ENCODE data around the gene SAA1. TPM values are rescaled to one million over a fixed set of nuclear protein-coding genes. Genes with fewer than 3 reads are reported as not detected.
A peak's percentile ranks its signal among the peaks of the same experiment; 100 is the strongest.

The SAA1 gene
- total RNA-seq, 2 experiments from 2014 or later = not detected

DNA sequence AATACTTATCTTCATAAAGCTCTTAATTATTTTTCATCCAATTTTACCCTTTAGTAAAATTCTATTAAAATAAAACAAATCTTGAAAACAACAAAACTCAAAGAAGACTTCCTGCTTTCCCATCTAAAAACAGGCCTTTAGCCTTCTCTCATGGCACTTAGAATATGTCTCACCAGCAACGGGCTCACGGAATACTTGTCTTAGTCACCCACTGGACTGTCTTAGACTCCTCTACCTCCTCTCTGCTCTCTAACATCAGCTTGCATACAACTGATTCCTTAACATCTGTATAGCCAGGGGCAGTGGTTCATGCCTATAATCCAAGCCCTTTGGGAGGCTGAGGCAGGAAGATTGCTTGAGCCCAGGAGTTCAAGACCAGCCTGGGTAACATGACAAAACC is 42.2 kb downstream of the SAA1 start:
- Histone ChIP-seq H3K4me3 (ENCODE audit: low read depth, low read length, poor library complexity, severe bottlenecking) (no peak overlapping the region), H2AFZ (ENCODE audit: low read length) (no peak overlapping the region), H3K4me1 (ENCODE audit: insufficient read depth, low read length, poor library complexity, severe bottlenecking) (peaks cover 14% of the 10 kb centered on the region), H3K36me3 (ENCODE audit: insufficient read depth, low read length) (peaks cover 95% of the 10 kb centered on the region), H3K27ac (ENCODE audit: low read depth, low read length, poor library complexity, severe bottlenecking) (no peak overlapping the region), H4K20me1 (ENCODE audit: insufficient read depth, low read length) (no peaks in the 10 kb centered on the region), H3K9me2 (ENCODE audit: insufficient read depth, low read length) (no peaks in the 10 kb centered on the region), H3K79me2 (ENCODE audit: insufficient read depth, low read depth, low read length) (peaks cover 3% of the 10 kb centered on the region; the same call in 1 of the 2 replicates), H3K4me2 (ENCODE audit: low read length) (no peak overlapping the region), H3K9me3 (ENCODE audit: low read length) (no peaks in the 10 kb centered on the region)
- intact Hi-C loops (cut with micrococcal nuclease; ENCODE audit: unreplicated experiment) = no loop called here
- ChIA-PET POLR2A (interaction anchor here (0.7 to 3.2 kb wide), 5 partner anchors 8 to 28 kb away, joined by 3 to 14 read pairs (median 4); no protein-coding TSS in a partner anchor), CTCF (ENCODE audit: unreplicated experiment) (no interaction called here)
- no peak for TF ChIP-seq EZH2phosphoT487 (IDR thresholded peaks at IDR 0.05; ENCODE audit: borderline replicate concordance, low read depth, low read length)
- TF ChIP-seq, protein P1, sequence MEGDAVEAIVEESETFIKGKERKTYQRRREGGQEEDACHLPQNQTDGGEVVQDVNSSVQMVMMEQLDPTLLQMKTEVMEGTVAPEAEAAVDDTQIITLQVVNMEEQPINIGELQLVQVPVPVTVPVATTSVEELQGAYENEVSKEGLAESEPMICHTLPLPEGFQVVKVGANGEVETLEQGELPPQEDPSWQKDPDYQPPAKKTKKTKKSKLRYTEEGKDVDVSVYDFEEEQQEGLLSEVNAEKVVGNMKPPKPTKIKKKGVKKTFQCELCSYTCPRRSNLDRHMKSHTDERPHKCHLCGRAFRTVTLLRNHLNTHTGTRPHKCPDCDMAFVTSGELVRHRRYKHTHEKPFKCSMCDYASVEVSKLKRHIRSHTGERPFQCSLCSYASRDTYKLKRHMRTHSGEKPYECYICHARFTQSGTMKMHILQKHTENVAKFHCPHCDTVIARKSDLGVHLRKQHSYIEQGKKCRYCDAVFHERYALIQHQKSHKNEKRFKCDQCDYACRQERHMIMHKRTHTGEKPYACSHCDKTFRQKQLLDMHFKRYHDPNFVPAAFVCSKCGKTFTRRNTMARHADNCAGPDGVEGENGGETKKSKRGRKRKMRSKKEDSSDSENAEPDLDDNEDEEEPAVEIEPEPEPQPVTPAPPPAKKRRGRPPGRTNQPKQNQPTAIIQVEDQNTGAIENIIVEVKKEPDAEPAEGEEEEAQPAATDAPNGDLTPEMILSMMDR (conservative IDR thresholded peaks at IDR 0.05; ENCODE audit: low read length) = no peak
- no peak for DNase-seq (ENCODE audit: low spot score)
- BruUV-seq (replicated peaks) = no TSS peak

DNA sequence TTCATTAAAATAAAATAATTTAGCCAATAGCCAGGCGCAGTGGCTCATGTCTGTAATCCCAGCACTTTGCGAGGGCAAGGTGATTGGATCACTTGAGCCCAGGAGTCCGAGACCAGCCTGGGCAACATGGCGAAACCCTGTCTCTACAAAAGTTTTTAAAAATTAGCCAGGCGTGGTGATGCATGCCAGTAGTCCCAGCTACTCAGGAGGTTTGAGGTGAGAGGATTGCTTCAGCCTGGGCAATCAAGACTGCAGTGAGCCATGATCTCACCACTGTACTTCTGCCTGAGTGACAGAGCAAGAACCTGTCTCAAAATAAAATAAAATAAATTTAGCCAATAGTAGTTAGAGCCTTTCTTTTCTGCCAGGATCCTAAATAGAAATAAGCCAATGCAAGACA is 43.6 kb downstream of the SAA1 start:
- ChIA-PET CTCF (ENCODE audit: unreplicated experiment) (no interaction called here), POLR2A (interaction anchor here (1.0 to 3.2 kb wide), 2 partner anchors 11 to 13 kb away, joined by 4 to 14 read pairs; partner anchors contain the start of gene GTF2H1)
- DNase-seq (ENCODE audit: low spot score) = no peak
- Histone ChIP-seq H3K4me2 (ENCODE audit: low read length) (no peak overlapping the region), H3K9me2 (ENCODE audit: insufficient read depth, low read length) (no peaks in the 10 kb centered on the region), H3K9me3 (ENCODE audit: low read length) (no peaks in the 10 kb centered on the region), H3K79me2 (ENCODE audit: insufficient read depth, low read depth, low read length) (peaks cover 3% of the 10 kb centered on the region; the same call in 1 of the 2 replicates), H4K20me1 (ENCODE audit: insufficient read depth, low read length) (no peaks in the 10 kb centered on the region), H2AFZ (ENCODE audit: low read length) (no peak overlapping the region), H3K4me3 (ENCODE audit: low read depth, low read length, poor library complexity, severe bottlenecking) (no peak overlapping the region), H3K36me3 (ENCODE audit: insufficient read depth, low read length) (peaks cover 86% of the 10 kb centered on the region), H3K27ac (ENCODE audit: low read depth, low read length, poor library complexity, severe bottlenecking) (no peak overlapping the region), H3K4me1 (ENCODE audit: insufficient read depth, low read length, poor library complexity, severe bottlenecking) (peaks cover 14% of the 10 kb centered on the region)
- TF ChIP-seq, protein P1 (conservative IDR thresholded peaks at IDR 0.05; ENCODE audit: low read length) = no peak
- TF ChIP-seq EZH2phosphoT487 (IDR thresholded peaks at IDR 0.05; ENCODE audit: borderline replicate concordance, low read depth, low read length) = no peak
- intact Hi-C loops (cut with micrococcal nuclease; ENCODE audit: unreplicated experiment) = no loop called here
- no TSS peak for BruUV-seq (replicated peaks)

DNA sequence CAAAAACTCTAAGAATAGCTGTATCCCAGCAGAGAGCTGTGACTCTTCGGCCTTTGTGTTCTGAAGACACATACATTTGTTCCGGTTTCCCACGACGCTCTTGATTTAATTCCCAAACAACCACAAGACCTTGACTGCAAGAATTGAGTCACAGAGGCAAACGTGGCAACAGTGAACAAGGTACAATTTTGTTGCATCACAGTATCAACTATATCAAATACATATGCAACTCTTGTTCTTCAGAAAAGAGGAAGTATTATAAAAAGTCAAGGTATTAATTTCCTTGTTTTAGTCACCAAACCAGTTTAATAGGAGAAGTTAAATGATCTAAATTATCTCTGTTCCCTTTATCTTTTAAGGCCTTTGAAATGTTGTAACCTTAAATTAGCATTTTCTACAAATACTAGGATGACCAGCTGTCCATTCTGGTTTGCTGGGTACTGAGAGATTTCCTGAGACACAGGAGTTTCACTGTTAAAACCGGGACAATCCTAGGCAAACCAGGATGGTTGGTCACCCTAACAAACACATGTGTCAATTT is 44.8 kb downstream of the SAA1 start:
- Histone ChIP-seq H3K36me3 (ENCODE audit: insufficient read depth, low read length) (peaks cover 80% of the 10 kb centered on the region), H3K79me2 (ENCODE audit: insufficient read depth, low read depth, low read length) (peaks cover 7% of the 10 kb centered on the region; the same call in 1 of the 2 replicates), H3K9me3 (ENCODE audit: low read length) (no peaks in the 10 kb centered on the region), H3K9me2 (ENCODE audit: insufficient read depth, low read length) (no peaks in the 10 kb centered on the region), H3K4me1 (ENCODE audit: insufficient read depth, low read length, poor library complexity, severe bottlenecking) (peaks cover 14% of the 10 kb centered on the region), H3K4me2 (ENCODE audit: low read length) (peak overlapping the region; percentile 50), H4K20me1 (ENCODE audit: insufficient read depth, low read length) (no peaks in the 10 kb centered on the region), H3K27ac (ENCODE audit: low read depth, low read length, poor library complexity, severe bottlenecking) (peak overlapping the region; percentile 38), H2AFZ (ENCODE audit: low read length) (no peak overlapping the region), H3K4me3 (ENCODE audit: low read depth, low read length, poor library complexity, severe bottlenecking) (no peak overlapping the region)
- no TSS peak for BruUV-seq (replicated peaks)
- DNase-seq (ENCODE audit: low spot score) = no peak
- ChIA-PET CTCF (ENCODE audit: unreplicated experiment) (no interaction called here), POLR2A (interaction anchor here (1.0 to 3.0 kb wide), 3 partner anchors 10 to 27 kb away, joined by 3 to 16 read pairs (median 4); partner anchors contain the start of gene HPS5)
- intact Hi-C loops (cut with micrococcal nuclease; ENCODE audit: unreplicated experiment) = no loop called here
- TF ChIP-seq, protein P1 (conservative IDR thresholded peaks at IDR 0.05; ENCODE audit: low read length) = no peak
- no peak for TF ChIP-seq EZH2phosphoT487 (IDR thresholded peaks at IDR 0.05; ENCODE audit: borderline replicate concordance, low read depth, low read length)
